Natural killer cell (primary cell): ENCODE results near the gene FCRL5. TPM values are rescaled to one million over a fixed set of nuclear protein-coding genes. Genes with fewer than 3 reads are reported as not detected.

Source experiments
- ATAC-seq, 3 donors: fragments of 150-1000 bp in 2 of 3; fragments of 200-7000 bp in 1 of 3; cut with Tn5 transposase; 1 replicate in 1 of 3; 2 replicates in 2 of 3; pipeline ENCODE4 v1.10.0; 2021; ENCODE audit warnings: mild to moderate bottlenecking in 2 of 3, moderate library complexity in 2 of 3
- DNase-seq, 2 donors: peaks; one replicate each; pipeline versions ENCODE4 v3.0.0 to v3.0.0-alpha.2; 2013 to 2021; ENCODE audit warnings: mixed read lengths in 1 of 2
- H3K27ac ChIP-seq: one replicate; pipeline ENCODE4 v1.5.1; 2013; ENCODE audit warnings: mild to moderate bottlenecking, low read length
- H3K27me3 ChIP-seq: one replicate; pipeline ENCODE4 v1.6.1; 2013; ENCODE audit warnings: low read length; ENCODE audit not compliant: control insufficient read depth, insufficient read depth
- H3K36me3 ChIP-seq: one replicate; pipeline ENCODE4 v1.6.1; 2013; ENCODE audit warnings: low read length; ENCODE audit not compliant: control insufficient read depth, insufficient read depth
- H3K4me1 ChIP-seq: one replicate; pipeline ENCODE4 v1.6.1; 2013; ENCODE audit warnings: low read length; ENCODE audit not compliant: control insufficient read depth, insufficient read depth
- H3K4me3 ChIP-seq: one replicate; pipeline ENCODE4 v1.5.1; 2013; ENCODE audit warnings: low read length
- H3K9me3 ChIP-seq: one replicate; pipeline ENCODE4 v1.6.1; 2013; ENCODE audit warnings: low read length; ENCODE audit not compliant: control insufficient read depth, insufficient read depth
- H3K27ac Mint-ChIP-seq, 2 donors: one replicate each; pipeline ENCODE4 v1.8.0; 2022; ENCODE audit warnings: mild to moderate bottlenecking in 2 of 2, mixed read lengths in 2 of 2, moderate library complexity in 1 of 2
- H3K27me3 Mint-ChIP-seq, 2 donors: one replicate each; pipeline ENCODE4 v1.8.0; 2022; ENCODE audit warnings: low read depth in 2 of 2, mixed read lengths in 2 of 2
- H3K36me3 Mint-ChIP-seq: one replicate; pipeline ENCODE4 v1.8.0; 2022; ENCODE audit warnings: mixed read lengths
- H3K4me1 Mint-ChIP-seq, 2 donors: one replicate each; pipeline ENCODE4 v1.8.0; 2022; ENCODE audit warnings: mixed read lengths in 2 of 2
- H3K4me3 Mint-ChIP-seq: one replicate; pipeline ENCODE4 v1.8.0; 2022; ENCODE audit warnings: mild to moderate bottlenecking, moderate library complexity, mixed read lengths
- H3K9me3 Mint-ChIP-seq, 2 donors: one replicate each; pipeline ENCODE4 v1.8.0; 2022; ENCODE audit warnings: mixed read lengths in 2 of 2
- WGBS: methylation state at CpG from one replicate; pipeline ENCODE4 v1.1.7; 2013; ENCODE audit warnings: missing lambda C conversion rate; ENCODE audit not compliant: insufficient coverage; 5-methylcytosine and 5-hydroxymethylcytosine counted together
- intact Hi-C: fragments of 100-400 bp; cut with micrococcal nuclease; formaldehyde crosslinking; loops from one replicate; pipeline ENCODE4 v1.14.2; 2022
- total RNA-seq, 4 donors: library from RNA; stranded (reverse); fragments of 120-200 nt in 1 of 4; gene quantifications; one replicate each; pipeline versions ENCODE4 v1.2.3 to v1.2.4, GENCODE V29; 2013 to 2022
- TF ChIP-seq, protein P1 (sequence below): fragments of 200-600 bp; IDR thresholded peaks from one replicate; pipeline ENCODE4 v1.8.0; 2022; ENCODE audit warnings: antibody characterized with exemption

The FCRL5 gene
- total RNA-seq, 3 donors from 2014 or later (not counting 1 experiment from before 2014, with no cell fraction given) = 0.23 to 3.6 (median 0.54) TPM

DNA sequence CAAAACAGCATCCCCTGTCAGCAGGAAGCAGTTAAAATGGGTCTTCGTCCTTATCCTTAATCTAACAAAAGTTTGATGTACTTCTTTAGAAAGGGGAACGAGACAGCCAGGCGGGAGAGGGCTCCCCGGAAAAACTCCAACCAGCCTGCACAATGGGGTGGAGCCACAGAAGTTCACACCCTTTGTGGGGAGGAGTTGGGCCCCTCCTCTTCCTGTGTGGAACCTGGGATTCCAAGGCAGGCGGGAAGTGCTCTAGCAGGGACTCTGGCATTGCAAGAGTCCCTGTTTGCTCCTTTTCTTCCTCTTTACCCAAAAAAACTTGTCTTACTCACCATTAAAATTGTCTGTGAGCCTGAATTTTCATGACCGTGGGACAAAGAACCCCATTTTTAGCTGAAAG is 47.7 kb downstream of the FCRL5 start:
- Histone ChIP-seq H3K9me3 (no peaks in the 10 kb centered on the region), H3K4me1 (no peaks in the 10 kb centered on the region), H3K27me3 (no peaks in the 10 kb centered on the region), H3K4me3 (no peak overlapping the region), H3K36me3 (no peaks in the 10 kb centered on the region), H3K27ac (no peak overlapping the region)
- DNase-seq = no peak
- intact Hi-C loops = no loop called here
- Mint-ChIP-seq H3K9me3 (no peaks in the 10 kb centered on the region), H3K27ac (no peak overlapping the region), H3K36me3 (no peaks in the 10 kb centered on the region), H3K27me3 (peaks cover 10 to 29% of the 10 kb centered on the region in 2 donors), H3K4me1 (no peaks in the 10 kb centered on the region), H3K4me3 (no peak overlapping the region)
- WGBS = 92% methylated on average over 5 of the region's 6 CpGs
- ATAC-seq = no peak
- TF ChIP-seq, protein P1, sequence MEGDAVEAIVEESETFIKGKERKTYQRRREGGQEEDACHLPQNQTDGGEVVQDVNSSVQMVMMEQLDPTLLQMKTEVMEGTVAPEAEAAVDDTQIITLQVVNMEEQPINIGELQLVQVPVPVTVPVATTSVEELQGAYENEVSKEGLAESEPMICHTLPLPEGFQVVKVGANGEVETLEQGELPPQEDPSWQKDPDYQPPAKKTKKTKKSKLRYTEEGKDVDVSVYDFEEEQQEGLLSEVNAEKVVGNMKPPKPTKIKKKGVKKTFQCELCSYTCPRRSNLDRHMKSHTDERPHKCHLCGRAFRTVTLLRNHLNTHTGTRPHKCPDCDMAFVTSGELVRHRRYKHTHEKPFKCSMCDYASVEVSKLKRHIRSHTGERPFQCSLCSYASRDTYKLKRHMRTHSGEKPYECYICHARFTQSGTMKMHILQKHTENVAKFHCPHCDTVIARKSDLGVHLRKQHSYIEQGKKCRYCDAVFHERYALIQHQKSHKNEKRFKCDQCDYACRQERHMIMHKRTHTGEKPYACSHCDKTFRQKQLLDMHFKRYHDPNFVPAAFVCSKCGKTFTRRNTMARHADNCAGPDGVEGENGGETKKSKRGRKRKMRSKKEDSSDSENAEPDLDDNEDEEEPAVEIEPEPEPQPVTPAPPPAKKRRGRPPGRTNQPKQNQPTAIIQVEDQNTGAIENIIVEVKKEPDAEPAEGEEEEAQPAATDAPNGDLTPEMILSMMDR = no peak

DNA sequence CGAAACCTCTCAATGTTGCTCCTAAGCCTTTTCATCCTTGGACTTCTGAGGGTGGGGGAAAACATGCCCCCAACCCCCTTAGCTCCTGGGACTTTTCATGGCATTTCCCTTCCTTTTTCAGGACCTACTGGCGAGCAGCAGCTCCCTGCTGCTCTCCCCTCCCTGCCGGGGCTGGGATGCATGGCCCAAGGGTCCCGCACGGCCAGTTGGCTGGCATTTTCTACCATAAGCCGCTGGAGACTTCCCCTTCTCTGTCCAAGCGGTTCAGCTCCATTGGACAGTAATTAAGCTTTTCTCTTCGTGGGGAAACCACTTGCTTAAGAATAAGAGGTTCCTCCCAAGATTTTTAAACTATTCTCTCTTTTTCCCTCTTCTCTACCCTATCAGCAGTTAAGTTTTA is 52.8 kb downstream of the FCRL5 start:
- H3K4me3 ChIP-seq = no peak overlapping the region
- intact Hi-C loops = no loop called here
- no peaks in the 10 kb centered on the region for H3K36me3 ChIP-seq
- no peak for ATAC-seq
- no peaks in the 10 kb centered on the region for H3K27me3 ChIP-seq
- no peak overlapping the region for H3K27ac Mint-ChIP-seq
- H3K9me3 ChIP-seq = no peaks in the 10 kb centered on the region
- 89% methylated on average over 8 of the region's 8 CpGs for WGBS
- TF ChIP-seq, protein P1 = no peak
- H3K27ac ChIP-seq = no peak overlapping the region
- H3K9me3 Mint-ChIP-seq = no peaks in the 10 kb centered on the region
- no peak for DNase-seq
- H3K4me1 ChIP-seq = no peaks in the 10 kb centered on the region
- H3K36me3 Mint-ChIP-seq = no peaks in the 10 kb centered on the region
- H3K4me1 Mint-ChIP-seq = no peaks in the 10 kb centered on the region
- peaks cover 10 to 24% of the 10 kb centered on the region in 2 donors for H3K27me3 Mint-ChIP-seq
- no peak overlapping the region for H3K4me3 Mint-ChIP-seq

DNA sequence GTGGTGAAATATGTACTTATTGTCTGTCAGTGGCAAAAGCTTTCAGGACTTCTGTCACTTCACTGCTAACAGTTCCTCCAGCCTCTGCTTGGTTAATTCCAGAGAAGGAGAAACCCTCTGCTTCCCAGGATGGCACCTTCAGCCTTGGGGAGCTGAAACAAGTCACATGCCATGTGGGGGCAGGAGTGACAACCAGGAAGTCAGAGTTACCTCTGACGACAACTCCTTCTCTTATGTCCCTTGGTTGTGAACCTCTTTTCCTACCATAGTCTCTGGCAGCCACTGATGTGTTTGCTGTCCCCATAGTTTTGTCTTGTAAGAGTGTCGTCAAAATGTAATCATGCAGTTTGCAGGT is 53.6 kb downstream of the FCRL5 start:
- Mint-ChIP-seq H3K9me3 (no peaks in the 10 kb centered on the region), H3K36me3 (no peaks in the 10 kb centered on the region), H3K27ac (no peak overlapping the region), H3K4me1 (no peaks in the 10 kb centered on the region), H3K4me3 (no peak overlapping the region), H3K27me3 (peaks cover 11 to 24% of the 10 kb centered on the region in 2 donors)
- TF ChIP-seq, protein P1 = no peak
- intact Hi-C loops = no loop called here
- Histone ChIP-seq H3K4me1 (no peaks in the 10 kb centered on the region), H3K36me3 (no peaks in the 10 kb centered on the region), H3K9me3 (no peaks in the 10 kb centered on the region), H3K27me3 (no peaks in the 10 kb centered on the region), H3K4me3 (no peak overlapping the region), H3K27ac (no peak overlapping the region)
- no peak for DNase-seq
- 73% methylated on average over 2 of the region's 2 CpGs for WGBS
- ATAC-seq = no peak

DNA sequence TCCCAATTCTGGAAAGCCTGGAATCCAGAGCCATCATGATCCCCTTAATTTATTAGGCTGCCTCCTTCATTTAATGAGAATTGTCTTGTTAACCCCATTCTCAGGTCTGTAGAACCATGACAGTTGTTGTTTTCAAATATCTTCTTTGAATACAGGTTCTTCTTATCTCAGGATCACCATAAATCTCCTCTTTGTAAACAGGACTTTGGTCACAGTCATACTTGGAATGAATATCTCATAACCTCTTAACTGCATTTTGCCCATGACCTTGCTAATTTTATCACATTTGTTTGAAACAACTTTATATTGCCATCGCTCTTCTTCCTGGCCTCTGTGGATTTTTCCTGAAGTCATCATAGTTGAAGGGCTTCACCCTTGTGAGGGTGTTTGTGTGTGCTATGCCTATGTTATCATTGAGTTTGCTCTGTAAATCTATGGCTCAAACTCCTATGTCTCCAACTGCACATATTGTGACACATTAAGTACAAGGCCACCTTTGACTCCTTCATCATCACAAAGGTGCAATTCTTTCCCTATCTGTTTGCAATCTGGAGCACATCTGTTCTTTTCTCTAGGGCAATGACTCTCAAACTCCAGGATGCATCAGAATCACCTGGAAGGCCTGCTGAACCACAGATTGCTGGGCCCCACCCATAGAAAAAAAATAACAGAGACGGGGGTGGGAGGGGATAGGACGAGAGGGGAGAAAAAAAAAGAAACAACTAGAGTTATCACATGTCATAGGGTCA is 54.2 kb downstream of the FCRL5 start:
- H3K9me3 Mint-ChIP-seq = no peaks in the 10 kb centered on the region
- no peaks in the 10 kb centered on the region for H3K9me3 ChIP-seq
- WGBS = 81% methylated on average over 3 of the region's 3 CpGs
- no peak overlapping the region for H3K27ac ChIP-seq
- no peaks in the 10 kb centered on the region for H3K4me1 ChIP-seq
- TF ChIP-seq, protein P1 = no peak
- intact Hi-C loops = loop anchor here (2.0 kb wide), 1 partner anchor 305 kb away; no protein-coding TSS in a partner anchor
- no peaks in the 10 kb centered on the region for H3K27me3 ChIP-seq
- no peak overlapping the region for H3K27ac Mint-ChIP-seq
- peaks cover 15 to 24% of the 10 kb centered on the region in 2 donors for H3K27me3 Mint-ChIP-seq
- H3K36me3 ChIP-seq = no peaks in the 10 kb centered on the region
- no peak overlapping the region for H3K4me3 Mint-ChIP-seq
- DNase-seq (no peak), ATAC-seq (no peak)
- no peaks in the 10 kb centered on the region for H3K4me1 Mint-ChIP-seq
- H3K36me3 Mint-ChIP-seq = no peaks in the 10 kb centered on the region
- H3K4me3 ChIP-seq = no peak overlapping the region
